Omental fat pad (tissue), 4 donors: ENCODE data around the gene NTM. TPM values are rescaled to one million over a fixed set of nuclear protein-coding genes. Genes with fewer than 3 reads are reported as not detected.

ENCODE experiments used
- ATAC-seq: fragments of 150-250 bp; one replicate; pipeline ENCODE4 v1.9.1; 2016; ENCODE audit warnings: mild to moderate bottlenecking, moderate library complexity; ENCODE audit not compliant: low FRiP score
- DNase-seq: peaks from one replicate; pipeline ENCODE4 v3.0.0-alpha.2; 2019; ENCODE audit warnings: low spot score
- total RNA-seq, 4 donors: library from RNA; depleted of rRNA; stranded (reverse); fragments of >200 nt; gene quantifications; one replicate each; pipeline ENCODE4 v1.1.0, GENCODE V29; 2016
- TF ChIP-seq, protein P1 (sequence below), 3 donors: fragments of 450-650 bp; IDR thresholded peaks; one replicate each; pipeline ENCODE4 v1.5.1; 2016 to 2017; ENCODE audit warnings: antibody characterized with exemption in 3 of 3, mild to moderate bottlenecking in 3 of 3, moderate library complexity in 2 of 3

The NTM gene
- total RNA-seq, 4 donors from 2014 or later, result 0.56 to 5.5 (median 2.4) TPM

DNA sequence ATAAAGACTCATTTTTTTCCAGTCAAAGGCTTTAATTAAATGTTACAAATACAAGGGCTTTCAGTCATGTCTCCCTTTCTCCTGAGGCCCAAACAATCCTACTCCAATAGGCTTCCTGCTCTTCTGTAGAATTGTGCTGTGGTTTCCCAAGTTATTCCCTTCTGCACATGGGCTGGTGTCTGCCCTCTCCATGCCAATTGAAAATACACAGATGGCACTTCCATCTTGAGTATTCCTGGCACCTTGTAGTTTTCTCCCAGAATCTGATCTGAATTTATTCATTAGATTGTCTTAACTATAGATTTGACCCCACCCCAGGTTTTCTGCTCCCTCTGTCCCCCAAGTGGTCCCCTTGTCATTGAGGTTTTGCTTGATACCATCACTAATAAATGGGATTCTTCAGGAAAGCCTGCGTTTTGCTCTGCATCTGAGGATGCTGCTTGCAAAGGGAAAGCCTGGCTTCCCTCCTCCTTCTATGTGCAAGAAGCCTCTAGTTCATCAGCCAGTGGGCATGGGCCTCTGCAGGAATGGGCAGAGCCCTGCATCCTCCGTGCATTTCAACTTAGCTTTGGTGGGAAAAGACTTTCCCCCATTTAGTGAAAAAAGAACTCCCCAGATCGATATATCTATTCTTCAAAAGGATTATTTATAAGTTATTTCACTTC, 926.7 kb downstream of the NTM start:
- ATAC-seq, result no peak
- DNase-seq, result no peak
- TF ChIP-seq, protein P1, sequence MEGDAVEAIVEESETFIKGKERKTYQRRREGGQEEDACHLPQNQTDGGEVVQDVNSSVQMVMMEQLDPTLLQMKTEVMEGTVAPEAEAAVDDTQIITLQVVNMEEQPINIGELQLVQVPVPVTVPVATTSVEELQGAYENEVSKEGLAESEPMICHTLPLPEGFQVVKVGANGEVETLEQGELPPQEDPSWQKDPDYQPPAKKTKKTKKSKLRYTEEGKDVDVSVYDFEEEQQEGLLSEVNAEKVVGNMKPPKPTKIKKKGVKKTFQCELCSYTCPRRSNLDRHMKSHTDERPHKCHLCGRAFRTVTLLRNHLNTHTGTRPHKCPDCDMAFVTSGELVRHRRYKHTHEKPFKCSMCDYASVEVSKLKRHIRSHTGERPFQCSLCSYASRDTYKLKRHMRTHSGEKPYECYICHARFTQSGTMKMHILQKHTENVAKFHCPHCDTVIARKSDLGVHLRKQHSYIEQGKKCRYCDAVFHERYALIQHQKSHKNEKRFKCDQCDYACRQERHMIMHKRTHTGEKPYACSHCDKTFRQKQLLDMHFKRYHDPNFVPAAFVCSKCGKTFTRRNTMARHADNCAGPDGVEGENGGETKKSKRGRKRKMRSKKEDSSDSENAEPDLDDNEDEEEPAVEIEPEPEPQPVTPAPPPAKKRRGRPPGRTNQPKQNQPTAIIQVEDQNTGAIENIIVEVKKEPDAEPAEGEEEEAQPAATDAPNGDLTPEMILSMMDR (IDR thresholded peaks at IDR 0.05), result no peak

DNA sequence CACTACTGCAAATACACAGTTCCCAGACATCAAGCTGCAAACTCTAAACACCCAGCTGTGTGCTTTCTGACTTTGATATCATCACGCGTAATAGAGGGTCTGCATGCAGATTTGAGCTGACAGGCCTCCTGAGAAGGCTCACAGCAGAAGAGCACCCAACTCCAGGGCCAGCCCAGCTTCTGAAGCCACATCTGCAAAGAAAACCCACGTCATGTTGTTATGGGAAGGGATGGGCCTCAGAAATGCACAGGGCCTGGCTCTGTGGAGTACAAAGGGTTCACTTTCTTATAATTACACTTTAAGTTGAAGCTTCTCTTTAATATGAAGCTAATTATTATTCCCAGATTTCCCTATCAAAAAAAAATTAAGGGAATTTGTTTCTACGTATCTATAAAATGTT, 927.9 kb downstream of the NTM start:
- TF ChIP-seq, protein P1 (IDR thresholded peaks at IDR 0.05), result no peak
- no peak for DNase-seq
- no peak for ATAC-seq

DNA sequence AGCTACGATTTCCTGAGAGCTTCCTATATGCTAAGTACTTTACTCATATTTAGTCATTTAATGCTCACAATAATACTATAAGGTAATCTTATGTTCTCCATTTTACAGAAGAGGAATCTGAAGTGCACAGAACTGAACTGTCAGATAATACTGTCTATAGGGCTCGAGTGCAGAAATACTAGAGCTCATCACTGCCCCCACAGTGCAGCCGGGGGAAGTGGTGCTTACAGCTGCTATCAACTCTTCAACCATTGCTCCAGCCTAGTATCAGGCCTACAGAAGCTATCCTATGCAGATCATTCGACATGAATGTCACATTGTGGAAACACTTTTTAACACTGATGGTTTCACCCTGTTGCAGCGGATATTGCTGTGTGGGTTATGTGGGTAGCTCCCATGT, 929.9 kb downstream of the NTM start:
- DNase-seq (no peak), ATAC-seq (no peak)
- TF ChIP-seq, protein P1 (IDR thresholded peaks at IDR 0.05), result no peak

DNA sequence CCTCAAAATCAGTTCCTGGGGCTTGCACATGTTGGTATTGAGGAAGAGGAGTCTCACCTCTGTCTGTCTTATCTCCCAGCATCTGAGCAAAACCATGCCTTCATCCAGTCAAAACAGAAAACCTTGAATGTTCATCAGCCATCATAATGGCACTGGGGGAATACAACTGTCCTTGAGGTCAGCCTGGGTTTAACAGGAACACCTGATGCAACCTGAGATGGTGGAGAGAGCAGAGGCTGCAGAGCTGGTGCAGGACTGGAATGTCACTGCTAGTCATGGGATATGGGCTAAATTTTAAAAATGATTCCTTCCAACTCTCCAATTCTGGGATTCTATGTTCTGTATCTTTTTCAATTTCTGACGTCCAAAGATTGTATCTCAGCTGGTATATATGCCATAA, 931.0 kb downstream of the NTM start:
- no peak for DNase-seq
- TF ChIP-seq, protein P1 (IDR thresholded peaks at IDR 0.05), result no peak
- no peak for ATAC-seq

DNA sequence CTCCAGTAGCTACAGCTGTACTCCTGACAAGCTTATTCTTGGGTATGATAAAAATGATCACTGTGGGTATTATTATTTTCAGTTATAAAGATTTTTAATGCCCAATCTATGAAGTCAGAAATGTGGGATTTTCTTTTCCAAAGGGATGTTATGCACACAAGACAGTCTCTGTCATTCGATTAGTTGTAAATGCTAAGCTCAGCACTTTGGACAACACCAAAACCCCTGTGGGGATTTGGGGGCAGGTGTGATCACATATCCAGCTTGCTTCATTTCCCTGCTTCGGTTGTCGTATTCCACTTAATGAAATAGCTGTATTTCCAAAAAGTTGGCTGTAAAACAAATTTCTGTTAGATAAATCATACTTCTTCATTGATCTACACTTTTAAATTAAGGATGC, 931.5 kb downstream of the NTM start:
- TF ChIP-seq, protein P1 (IDR thresholded peaks at IDR 0.05), result no peak
- DNase-seq, result no peak
- ATAC-seq, result no peak

DNA sequence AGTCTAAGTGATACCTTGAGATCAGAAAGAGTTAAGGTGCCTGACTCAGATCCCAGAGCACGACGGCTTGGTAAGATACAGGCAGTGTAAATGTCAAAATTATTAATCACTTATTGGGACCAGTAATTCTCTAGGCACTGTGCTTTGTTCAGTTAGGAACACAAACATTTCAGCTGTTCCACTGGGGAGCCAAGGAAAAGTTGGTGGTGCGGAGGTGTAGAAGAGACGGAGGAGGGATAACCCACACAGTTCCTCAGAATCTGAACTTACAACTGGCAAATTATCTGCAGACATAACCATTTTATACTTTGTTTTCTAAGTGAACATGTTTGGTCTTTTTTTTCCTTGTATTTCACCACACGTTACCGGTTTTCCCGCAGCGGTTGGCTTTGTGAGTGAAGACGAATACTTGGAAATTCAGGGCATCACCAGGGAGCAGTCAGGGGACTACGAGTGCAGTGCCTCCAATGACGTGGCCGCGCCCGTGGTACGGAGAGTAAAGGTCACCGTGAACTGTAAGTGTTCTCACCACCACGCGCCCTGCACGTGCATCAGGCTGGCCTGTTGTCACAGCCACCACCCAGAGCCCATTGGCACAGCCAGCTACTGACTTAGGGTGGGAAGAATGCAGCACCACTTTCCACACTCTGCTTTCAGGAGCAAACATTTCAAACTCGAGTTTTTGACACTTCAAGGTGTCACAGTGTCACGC, 937.0 kb downstream of the NTM start:
- TF ChIP-seq, protein P1 (IDR thresholded peaks at IDR 0.05), result no peak
- DNase-seq (no peak), ATAC-seq (no peak)
